HG02623 (cell line): ENCODE measurements around the gene FRK.
"Not testable (repeated sequence)": the region's sequence is repeated elsewhere in the genome, so short reads cannot be mapped to it uniquely, and the experiment has no call there.

Experiments
- ATAC-seq: cut with Tn5 transposase; IDR thresholded peaks from one replicate; pipeline ENCODE4 v1.9.1; 2021; ENCODE audit warnings: moderate library complexity; ENCODE audit not compliant: unreplicated experiment

FRK gene, protein sequence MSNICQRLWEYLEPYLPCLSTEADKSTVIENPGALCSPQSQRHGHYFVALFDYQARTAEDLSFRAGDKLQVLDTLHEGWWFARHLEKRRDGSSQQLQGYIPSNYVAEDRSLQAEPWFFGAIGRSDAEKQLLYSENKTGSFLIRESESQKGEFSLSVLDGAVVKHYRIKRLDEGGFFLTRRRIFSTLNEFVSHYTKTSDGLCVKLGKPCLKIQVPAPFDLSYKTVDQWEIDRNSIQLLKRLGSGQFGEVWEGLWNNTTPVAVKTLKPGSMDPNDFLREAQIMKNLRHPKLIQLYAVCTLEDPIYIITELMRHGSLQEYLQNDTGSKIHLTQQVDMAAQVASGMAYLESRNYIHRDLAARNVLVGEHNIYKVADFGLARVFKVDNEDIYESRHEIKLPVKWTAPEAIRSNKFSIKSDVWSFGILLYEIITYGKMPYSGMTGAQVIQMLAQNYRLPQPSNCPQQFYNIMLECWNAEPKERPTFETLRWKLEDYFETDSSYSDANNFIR

GRCh38 chr6:116060572-116061283 is at the start of gene FRK:
Gene FRK, minus strand, starts transcription at chr6:116060891. Its CDS starts 580 bp downstream, at chr6:116060311.
- ATAC-seq = no peak

DNA sequence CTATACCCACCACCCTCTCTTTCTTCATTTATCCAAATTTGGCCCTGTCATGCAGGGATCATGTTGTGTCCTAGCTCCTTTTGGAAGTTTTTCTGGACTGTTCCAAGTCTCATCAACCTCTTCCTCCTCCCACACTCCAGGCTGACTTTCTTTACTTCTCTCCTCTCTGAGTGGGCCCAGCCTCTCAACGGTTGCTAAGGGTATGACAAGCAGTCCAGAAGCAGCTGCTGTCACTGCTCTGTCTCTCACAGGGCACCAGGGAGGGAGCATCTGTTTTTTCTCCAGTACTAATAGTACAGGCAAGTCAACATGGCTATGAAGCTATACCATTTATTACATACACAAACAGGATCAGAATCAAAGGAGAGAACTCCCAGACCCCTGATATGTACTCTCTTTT is 48.1 kb upstream of the FRK start:
- no peak for ATAC-seq

DNA sequence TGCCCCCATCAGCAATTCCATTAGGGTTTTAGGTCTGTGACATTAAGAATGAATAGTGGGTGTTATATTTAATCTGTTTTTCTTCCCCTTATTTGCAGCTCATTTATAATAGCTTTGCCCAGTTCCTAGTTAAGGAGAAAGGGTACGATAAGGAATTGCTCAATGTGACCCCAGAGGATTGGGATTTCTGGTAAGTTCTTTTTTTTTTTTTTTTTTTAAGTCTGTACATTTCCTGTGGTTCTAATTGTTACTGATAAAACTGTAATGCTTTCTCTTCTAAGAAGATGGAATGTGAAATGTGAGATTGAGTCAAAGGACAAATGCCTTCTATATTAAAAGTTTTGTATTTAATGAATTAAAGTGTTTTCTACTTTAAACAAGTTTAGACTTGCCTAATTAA is 45.5 kb upstream of the FRK start:
- no peak for ATAC-seq

DNA sequence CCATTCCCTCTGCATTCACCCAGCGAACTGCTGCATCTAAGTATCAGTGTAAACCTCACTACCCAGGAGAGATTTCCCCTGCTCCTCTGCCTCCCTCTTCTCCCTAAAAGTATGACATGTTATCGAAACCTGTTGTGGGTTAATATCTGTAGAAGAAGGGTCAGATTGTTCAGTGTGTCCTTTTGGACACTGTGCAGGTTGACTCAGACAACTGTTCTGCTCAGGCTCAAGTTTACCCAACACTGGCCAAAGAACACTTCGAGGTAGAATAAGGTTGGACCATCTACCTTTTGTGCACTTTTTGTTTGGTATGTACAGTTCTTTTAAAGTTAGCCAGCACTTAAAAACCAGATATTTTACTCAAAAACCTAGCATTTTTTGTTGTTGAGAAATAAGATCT is 44.6 kb upstream of the FRK start:
- no peak for ATAC-seq

DNA sequence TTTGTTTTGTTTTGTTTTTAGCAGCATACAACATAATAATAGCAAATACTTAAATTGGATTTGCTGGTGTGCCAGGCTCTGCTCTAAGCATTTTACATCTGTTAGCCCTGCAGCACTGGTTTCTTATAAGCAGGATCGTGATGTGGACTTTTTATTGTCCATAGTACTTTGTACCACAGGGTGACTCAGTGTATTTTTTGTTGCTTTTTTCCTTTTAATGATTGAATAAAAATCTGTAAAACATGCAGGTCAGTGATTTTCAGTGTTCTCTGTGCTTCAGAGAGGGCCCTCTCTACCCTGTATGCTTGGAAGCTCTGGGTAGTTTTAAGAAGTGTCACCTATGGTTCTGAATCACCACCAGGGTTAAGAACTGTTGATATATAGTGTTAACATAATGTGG is 43.9 kb upstream of the FRK start:
- no peak for ATAC-seq

- ATAC-seq = no peak
Observed at GRCh38 chr6:116102873-116103272, 42.2 kb upstream of the FRK start.

- ATAC-seq = no peak
Observed at GRCh38 chr6:116101790-116102189, 41.1 kb upstream of the FRK start.

- ATAC-seq = no peak
Observed at GRCh38 chr6:116101302-116101718, 40.6 kb upstream of the FRK start.

DNA sequence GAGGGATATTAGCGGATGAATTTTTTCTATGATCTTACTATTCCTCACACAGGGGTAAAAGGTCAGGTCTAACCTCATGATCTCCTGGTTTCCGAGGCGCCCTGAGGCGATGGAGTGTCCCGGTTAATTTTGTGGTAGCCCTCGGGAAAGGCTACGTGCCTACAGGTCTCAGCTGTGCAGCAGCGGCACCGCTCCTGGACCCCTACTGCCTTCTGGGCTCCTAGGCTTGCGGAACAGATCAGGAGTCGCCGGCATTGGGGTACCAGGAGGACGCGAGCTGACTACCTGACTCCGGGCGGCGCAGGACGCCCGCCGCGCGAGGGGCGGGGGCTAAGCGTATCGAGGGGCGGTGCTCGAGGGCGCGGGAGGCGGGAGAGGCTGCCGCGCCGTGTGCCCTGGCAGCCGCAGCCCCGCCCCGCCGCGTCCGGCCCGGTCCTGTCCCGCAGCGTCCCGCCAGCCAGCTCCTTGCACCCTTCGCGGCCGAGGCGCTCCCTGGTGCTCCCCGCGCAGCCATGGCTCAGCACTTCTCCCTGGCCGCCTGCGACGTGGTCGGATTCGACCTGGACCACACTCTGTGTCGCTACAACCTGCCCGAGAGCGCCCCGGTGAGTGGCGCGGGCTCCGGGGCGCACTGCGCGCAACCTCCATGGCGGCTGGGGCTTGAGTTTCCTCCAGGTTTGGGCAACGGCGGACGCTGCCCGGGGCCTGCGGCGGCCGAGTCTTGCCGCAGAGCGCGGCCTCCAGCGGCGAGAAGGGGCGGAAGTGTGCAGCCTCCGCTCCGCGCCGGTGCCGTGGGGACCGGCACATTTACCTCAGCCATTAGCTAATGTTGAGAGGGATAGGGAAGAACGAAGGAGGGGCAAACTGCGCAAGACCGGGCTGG is 40.0 kb upstream of the FRK start, which contains the start of gene NT5DC1:
Gene NT5DC1, plus strand, starts transcription at position 435 of the 883 bp plus-strand sequence. Its CDS starts 78 bp downstream, at position 513.
- peak; percentile 79 for ATAC-seq

GRCh38 chr6:116099036-116099435 is 38.3 kb upstream of the FRK start:
- ATAC-seq = no peak

DNA sequence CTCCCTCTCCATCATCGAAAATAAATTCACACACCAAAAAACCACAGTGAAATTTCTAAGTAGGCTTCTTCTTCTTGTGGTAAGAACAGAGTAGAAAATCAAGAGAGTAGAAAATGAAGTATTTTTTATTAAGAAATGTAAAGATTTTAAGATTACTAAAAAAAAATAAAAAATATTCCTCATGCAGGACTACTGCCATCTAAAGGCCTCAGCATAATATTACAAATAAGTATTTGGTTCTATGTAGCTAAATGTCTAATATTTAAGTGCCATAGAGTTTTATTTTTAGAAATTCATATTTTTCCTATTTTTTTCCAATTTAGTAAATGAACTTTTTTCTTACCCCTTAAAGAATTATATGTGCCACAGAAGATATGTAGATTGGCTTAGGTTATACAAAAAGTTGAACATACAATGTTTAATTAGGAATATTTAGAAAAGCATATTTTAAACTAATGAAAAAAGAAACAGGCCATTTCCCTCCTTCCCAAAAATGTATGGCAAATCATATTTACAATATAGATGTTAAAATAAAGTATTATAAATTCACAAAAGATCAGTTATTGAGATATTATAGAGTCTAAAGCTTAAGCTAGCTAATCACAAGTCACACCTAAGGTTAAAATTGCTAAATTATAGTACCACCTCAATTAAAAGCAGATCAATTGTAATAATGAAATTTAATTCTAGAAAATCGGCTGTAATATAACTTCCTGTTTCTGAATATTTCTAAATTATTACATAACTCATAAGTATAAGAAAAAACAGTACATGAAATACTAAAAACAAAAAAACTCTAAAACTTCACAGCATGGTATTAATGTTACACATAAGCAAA is 36.5 kb upstream of the FRK start:
- ATAC-seq = no peak

DNA sequence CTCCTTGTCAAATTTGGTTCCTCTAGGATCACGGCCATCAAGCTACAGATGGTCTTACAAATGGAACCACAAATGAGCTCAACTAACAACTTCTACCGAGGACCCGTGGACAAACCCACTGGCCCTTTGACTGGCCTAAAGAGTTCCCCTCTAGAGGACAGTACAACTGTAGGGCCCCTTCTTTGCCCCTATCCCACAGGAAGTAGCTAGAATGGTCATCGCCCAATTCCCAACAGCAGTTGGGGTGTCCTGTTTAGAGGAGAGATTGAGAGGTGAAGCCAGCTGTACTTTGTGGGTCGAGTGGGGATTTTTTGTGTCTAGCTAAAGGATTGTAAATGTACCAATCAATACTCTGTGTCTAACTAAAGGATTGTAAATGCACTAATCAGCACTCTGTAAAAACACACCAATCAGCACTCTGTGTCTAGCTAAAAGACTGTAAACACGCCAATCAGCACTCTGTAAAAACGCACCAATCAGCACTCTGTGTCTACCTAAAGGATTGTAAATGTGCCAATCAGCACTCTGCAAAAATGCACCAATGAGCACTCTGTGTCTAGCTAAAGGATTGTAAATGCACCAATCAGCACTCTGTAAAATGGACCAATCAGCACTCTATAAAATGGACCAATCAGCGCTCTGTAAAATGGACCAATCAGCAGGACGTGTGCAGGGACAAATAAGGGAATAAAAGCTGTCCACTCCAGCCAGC is 35.5 kb upstream of the FRK start:
- ATAC-seq = not testable (repeated sequence)

GRCh38 chr6:116094041-116094440 is 33.4 kb upstream of the FRK start:
- no peak for ATAC-seq

GRCh38 chr6:116090251-116090650 is 29.6 kb upstream of the FRK start:
- ATAC-seq = peak; percentile 55

DNA sequence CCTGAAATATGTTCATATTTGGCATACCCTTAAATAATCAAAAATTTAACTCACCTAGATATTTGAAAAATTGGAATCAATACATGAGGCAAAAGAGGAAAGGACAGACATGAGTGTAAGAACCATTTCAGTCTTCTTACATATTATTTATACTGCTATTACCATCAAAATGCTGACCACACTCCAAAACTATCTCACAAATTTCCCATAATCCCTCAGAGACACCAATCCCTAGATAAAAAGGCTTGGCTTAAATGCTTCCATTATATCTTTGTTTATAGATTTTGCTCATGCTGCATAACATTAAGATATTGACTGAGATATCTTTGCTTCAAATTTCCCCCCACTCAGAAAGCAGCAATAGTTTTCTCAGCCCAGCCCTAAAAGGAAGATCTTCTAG is 28.3 kb upstream of the FRK start:
- ATAC-seq = no peak

DNA sequence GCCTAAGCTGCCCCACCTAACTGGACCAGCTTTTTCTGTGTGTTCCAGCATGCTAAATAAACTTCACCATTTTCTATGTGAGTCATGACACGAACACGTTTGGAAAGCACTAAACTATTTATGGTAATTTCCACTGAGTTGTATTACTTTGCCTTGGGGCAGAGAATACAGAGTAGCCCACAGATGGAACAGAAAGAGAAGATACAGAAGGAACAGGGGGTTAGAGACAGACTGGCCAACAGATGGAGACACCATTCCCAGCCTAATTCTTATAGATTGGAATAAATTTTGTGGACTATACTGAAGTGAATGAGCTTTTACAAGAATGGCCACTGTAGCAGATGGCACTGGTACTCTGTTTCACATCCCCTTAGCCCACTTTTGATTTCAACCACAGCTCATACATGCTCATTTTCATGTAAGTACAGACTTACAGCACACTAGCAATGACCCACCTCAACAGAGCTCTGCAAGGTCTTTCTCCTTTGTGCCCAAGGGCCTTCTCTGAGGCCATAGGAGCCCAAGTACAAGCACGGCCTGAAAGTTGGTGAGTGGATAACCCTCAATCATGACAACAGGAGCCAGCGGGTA is 26.8 kb upstream of the FRK start:
- peak; percentile 93 for ATAC-seq

- no peak for ATAC-seq
Observed at GRCh38 chr6:116084284-116084683, 23.6 kb upstream of the FRK start.

- ATAC-seq = no peak
Observed at GRCh38 chr6:116083052-116083451, 22.4 kb upstream of the FRK start.

DNA sequence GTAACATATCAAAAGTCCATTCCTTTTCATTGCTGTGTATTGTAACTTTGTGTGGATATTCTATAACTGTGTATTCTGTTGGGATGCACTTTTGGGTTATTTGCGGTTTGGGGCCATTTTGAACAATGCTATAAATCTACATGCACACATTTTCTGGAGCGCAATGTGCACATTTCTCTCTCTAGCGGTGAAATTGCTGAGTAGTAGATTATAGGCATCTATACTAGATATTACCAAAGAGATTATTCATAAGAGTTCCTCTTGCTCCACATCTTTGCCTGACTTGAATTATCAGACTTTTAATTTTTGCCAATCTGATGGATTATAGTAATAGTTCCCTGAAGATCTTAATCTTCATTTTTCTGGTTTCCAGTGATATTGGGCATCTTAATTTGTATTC is 18.3 kb upstream of the FRK start:
- no peak for ATAC-seq
